Gastroesophageal sphincter (tissue), 3 donors: ENCODE results near the gene RPAP2.

Source experiments
- CTCF ChIP-seq, 4 experiments: fragments of 200-600 bp in 2 of 4; fragments of 450-650 bp in 2 of 4; sonication (generic) in 1 of 4; IDR thresholded peaks; one replicate each; pipeline ENCODE4 v1.5.1; 2017 to 2019; ENCODE audit warnings: antibody characterized with exemption in 4 of 4, mild to moderate bottlenecking in 2 of 4, moderate library complexity in 2 of 4
- POLR2A ChIP-seq, 2 donors: fragments of 450-650 bp; IDR thresholded peaks; one replicate each; pipeline ENCODE4 v1.6.1; 2017; ENCODE audit warnings: antibody characterized with exemption in 2 of 2, mild to moderate bottlenecking in 2 of 2, moderate library complexity in 1 of 2
- POLR2AphosphoS5 ChIP-seq: sonication (generic); formaldehyde crosslinking; IDR thresholded peaks from one replicate; pipeline ENCODE4 v1.6.1; 2017; ENCODE audit warnings: antibody characterized with exemption

- TF ChIP-seq CTCF (IDR thresholded peaks at IDR 0.05): no peak
- TF ChIP-seq POLR2A (IDR thresholded peaks at IDR 0.05): no peak
- TF ChIP-seq POLR2AphosphoS5: no peak
Measured at GRCh38 chr1:92425617-92426016, 126.8 kb downstream of the RPAP2 start.
